ENCODE measurements around the gene PATJ.
"Not testable (repeated sequence)": the region's sequence is repeated elsewhere in the genome, so short reads cannot be mapped to it uniquely, and the experiment has no call there.

PATJ gene

DNA sequence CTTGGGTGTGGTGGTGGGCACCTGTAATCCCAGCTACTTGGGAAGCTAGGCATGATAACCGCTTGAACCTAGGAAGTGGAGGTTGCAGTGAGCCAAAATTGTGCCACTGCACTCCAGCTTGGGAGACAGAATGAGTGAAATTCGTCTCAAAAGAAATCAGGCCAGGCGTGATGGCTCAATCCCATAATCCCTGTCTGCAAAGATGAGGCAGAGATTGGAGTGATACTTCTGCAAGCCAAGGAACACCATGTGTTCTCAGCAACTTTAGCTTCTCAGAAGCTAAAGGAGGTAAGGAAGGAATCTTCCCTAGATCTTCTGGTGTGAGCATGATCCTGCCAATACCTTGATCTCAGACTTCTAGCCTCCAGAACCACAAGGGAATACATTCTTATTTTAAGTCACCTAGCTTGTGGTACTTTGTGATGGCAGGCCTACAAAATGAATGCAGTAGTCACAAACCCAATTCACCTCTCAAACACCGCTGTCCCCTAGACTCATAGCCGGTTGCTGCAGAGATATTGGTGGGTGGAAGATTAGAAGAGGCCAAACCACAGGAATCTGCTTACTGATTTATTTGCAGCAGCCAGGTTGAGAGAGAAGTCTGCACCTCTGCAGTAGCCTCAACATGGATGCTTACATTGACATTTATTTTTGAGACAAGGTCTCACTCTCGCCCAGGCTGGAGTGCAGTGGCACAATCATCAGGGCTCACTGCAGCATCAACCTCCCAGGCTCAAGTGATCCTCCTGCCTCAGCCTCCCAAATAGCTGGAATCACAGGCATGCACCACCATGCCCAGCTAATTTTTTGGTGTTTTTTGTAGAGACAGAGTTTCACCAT is 471.0 kb downstream of the PATJ start:
- DNase-seq (ENCODE audit: low spot score) = no peak

- DNase-seq (ENCODE audit: low spot score) = no peak
Measured at GRCh38 chr1:62218604-62219003, 476.3 kb downstream of the PATJ start.

DNA sequence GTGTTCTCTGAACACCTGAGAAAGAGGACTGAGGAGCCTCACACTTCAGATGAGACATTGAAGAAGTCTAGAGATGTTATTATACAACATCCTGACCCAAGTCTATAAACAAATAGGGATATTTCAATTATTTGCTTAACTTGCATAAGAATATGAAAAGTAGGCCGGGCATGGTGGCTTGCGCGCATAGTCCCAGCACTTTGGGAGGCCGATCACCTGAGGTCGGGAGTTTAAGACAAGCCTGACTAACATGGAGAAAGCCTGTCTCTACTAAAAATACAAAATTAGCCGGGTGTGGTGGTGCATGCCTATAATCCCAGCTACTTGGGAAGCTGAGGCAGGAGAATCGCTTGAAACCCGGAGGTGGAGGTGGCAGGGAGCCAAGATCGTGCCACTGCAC is 478.2 kb downstream of the PATJ start:
- not testable (repeated sequence) for DNase-seq (ENCODE audit: low spot score)

GRCh38 chr1:62221171-62221570 is 478.9 kb downstream of the PATJ start:
- DNase-seq (ENCODE audit: low spot score) = no peak

DNA sequence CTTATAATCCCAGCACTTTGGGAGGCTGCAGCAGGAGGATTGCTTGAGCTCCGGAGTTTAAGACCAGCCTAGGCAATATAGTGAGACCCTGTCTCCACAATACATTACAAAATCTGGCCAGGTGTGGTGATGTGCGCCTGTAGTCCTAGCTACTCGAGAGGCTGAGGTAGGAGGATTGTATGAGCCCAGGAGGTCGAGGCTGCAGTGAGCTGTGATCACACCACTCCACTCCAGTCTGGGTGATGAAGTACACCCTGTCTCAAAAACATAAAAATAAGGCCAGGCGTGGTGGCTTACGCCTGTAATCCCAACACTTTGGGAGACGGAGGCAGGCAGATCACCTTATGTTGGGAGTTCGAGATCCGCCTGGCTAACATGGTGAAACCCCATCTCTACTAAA is 480.0 kb downstream of the PATJ start:
- DNase-seq (ENCODE audit: low spot score) = no peak

DNA sequence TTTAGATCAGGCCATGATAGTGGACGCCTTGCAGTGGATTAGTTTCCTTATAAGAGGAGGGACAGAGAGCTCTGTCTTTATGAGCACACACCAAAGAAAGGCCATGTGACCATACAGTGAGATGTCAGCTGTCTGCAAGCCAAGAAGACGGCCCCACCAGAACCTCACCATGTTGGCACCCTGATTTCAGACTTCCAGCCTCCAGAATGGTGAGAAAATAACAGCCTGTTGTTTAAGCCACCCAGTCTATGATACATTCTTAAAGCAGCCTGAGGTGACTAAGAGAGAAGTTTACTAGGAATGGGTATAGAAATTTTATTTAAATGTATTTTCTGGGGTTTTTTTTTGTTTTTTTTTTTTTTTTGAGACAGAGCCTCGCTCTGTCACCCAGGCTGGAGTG is 481.9 kb downstream of the PATJ start:
- DNase-seq (ENCODE audit: low spot score) = no peak

- no peak for DNase-seq (ENCODE audit: low spot score)
Measured at GRCh38 chr1:62227496-62227895, 485.2 kb downstream of the PATJ start.
